ENCODE measurements around the gene GPBAR1. TPM values are rescaled to one million over a fixed set of nuclear protein-coding genes. Genes with fewer than 3 reads are reported as not detected.

GPBAR1 gene
- total and polyA plus RNA-seq, 2 experiments from 2014 or later: 0.44 TPM; not detected in 1

- peak; percentile 23 for DNase-seq (ENCODE audit: low spot score)
- peaks cover 13% of the 10 kb centered on the region; the same call in 1 of the 2 replicates for H4K20me1 ChIP-seq (replicated peaks; ENCODE audit: insufficient read depth)
- TF ChIP-seq ETS1 (IDR thresholded peaks at IDR 0.05): no peak
- no peak for TF ChIP-seq REST (IDR thresholded peaks at IDR 0.05; ENCODE audit: unreplicated experiment)
- no peak for TF ChIP-seq ZNF114 (CRISPR knock-in tag; IDR thresholded peaks at IDR 0.05)
- no peak for TF ChIP-seq ZNF462 (CRISPR knock-in tag; IDR thresholded peaks at IDR 0.05)
- no peak for TF ChIP-seq POLR2AphosphoS5 (IDR thresholded peaks at IDR 0.05; ENCODE audit: low read depth)
- TF ChIP-seq CREB1 (CRISPR knock-in tag; IDR thresholded peaks at IDR 0.05; ENCODE audit: low read depth): no peak
- TF ChIP-seq ZNF331 (CRISPR knock-in tag; IDR thresholded peaks at IDR 0.05; ENCODE audit: low read depth): no peak
- TF ChIP-seq EZH2phosphoT487 (IDR thresholded peaks at IDR 0.05; ENCODE audit: unreplicated experiment): no peak
- TF ChIP-seq EZH2 (IDR thresholded peaks at IDR 0.05; ENCODE audit: low read depth, unreplicated experiment): no peak
- no peaks in the 10 kb centered on the region for H3K9me3 Mint-ChIP-seq
- H3K27me3 Mint-ChIP-seq (ENCODE audit: insufficient read depth, low read depth, poor library complexity): peaks cover 16% of the 10 kb centered on the region
- no peaks in the 10 kb centered on the region for H3K27me3 ChIP-seq (ENCODE audit: insufficient read depth)
- no peak overlapping the region for H3K4me3 Mint-ChIP-seq
- ATAC-seq: no peak
- no peak overlapping the region; the same call in none of the 2 replicates for H3K27ac ChIP-seq (ENCODE audit: low read depth)
- H3K4me3 ChIP-seq: no peak overlapping the region
- H3K36me3 Mint-ChIP-seq (ENCODE audit: low read depth): peaks cover 42% of the 10 kb centered on the region
- H3K4me1 Mint-ChIP-seq: peaks cover 30% of the 10 kb centered on the region
- H3K36me3 ChIP-seq (ENCODE audit: insufficient read depth): peaks cover 40% of the 10 kb centered on the region
- H2AFZ ChIP-seq: no peak overlapping the region
- no peaks in the 10 kb centered on the region for H3K79me2 ChIP-seq (replicated peaks; ENCODE audit: insufficient read depth)
- no peak overlapping the region for H3K4me2 ChIP-seq
- peaks cover 25% of the 10 kb centered on the region for H3K4me1 ChIP-seq (ENCODE audit: insufficient read depth)
- H3F3A ChIP-seq (replicated peaks; ENCODE audit: low read depth): peaks cover 14% of the 10 kb centered on the region
- no peak overlapping the region for H3K27ac Mint-ChIP-seq
- H3K9me2 ChIP-seq (ENCODE audit: insufficient read depth): no peaks in the 10 kb centered on the region
These were observed 4.0 kb upstream of the GPBAR1 start for GRCh38 chr2:218256612-218257350.
